ENCODE data around the gene VRK1.

VRK1 gene

DNA sequence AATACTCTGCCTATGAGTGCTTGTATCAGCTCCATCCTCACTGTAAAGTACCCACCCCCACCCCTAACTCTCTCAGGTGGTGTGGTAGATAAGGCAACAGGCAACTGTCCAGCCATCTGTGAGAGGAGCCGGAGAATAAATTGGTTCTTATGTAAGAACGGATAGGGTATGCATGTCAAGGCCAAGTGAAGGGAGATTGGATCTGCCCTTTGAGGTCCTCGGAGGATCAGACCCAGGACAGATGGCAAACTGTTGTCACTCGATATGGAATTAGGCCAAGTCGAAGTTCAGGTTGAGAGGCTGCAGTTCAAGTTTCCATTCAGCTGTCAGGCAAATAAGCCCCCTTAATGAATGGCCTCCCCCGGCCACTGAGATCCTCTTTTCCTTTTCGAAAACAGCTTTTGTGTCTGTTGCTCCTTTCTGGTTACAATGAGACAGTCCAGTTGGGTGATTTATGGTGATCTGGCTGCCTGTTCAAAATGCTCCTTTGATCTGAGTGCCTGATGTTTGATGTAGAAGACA is 120.3 kb downstream of the VRK1 start:
- no peak overlapping the region for H2AFZ ChIP-seq (ENCODE audit: low read depth, low read length)
- TF ChIP-seq, protein P1, sequence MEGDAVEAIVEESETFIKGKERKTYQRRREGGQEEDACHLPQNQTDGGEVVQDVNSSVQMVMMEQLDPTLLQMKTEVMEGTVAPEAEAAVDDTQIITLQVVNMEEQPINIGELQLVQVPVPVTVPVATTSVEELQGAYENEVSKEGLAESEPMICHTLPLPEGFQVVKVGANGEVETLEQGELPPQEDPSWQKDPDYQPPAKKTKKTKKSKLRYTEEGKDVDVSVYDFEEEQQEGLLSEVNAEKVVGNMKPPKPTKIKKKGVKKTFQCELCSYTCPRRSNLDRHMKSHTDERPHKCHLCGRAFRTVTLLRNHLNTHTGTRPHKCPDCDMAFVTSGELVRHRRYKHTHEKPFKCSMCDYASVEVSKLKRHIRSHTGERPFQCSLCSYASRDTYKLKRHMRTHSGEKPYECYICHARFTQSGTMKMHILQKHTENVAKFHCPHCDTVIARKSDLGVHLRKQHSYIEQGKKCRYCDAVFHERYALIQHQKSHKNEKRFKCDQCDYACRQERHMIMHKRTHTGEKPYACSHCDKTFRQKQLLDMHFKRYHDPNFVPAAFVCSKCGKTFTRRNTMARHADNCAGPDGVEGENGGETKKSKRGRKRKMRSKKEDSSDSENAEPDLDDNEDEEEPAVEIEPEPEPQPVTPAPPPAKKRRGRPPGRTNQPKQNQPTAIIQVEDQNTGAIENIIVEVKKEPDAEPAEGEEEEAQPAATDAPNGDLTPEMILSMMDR (IDR thresholded peaks at IDR 0.05; ENCODE audit: borderline replicate concordance, extremely low read depth, low read length, poor library complexity, severe bottlenecking), result no peak
- no peak for TF ChIP-seq EZH2 (IDR thresholded peaks at IDR 0.05; ENCODE audit: borderline replicate concordance, low read depth, low read length, severe bottlenecking)
- no peak overlapping the region for H3K4me2 ChIP-seq (ENCODE audit: insufficient read depth, low read length)
- no peak overlapping the region for H3K27ac ChIP-seq (ENCODE audit: low read length)
- peaks cover 6% of the 10 kb centered on the region for H3K9me3 ChIP-seq (ENCODE audit: insufficient read depth, low read length, severe bottlenecking)
- no peak overlapping the region for H3K4me3 ChIP-seq (ENCODE audit: low read depth in 1 of 2, low read length in 2 of 2)
- H3K9ac ChIP-seq (ENCODE audit: low read depth, low read length), result no peak overlapping the region
- no peaks in the 10 kb centered on the region for H3K4me1 ChIP-seq (ENCODE audit: insufficient read depth, low read length)
- no peaks in the 10 kb centered on the region for H3K79me2 ChIP-seq (ENCODE audit: insufficient read depth, low read length)
- no peak for DNase-seq
- peaks cover 36% of the 10 kb centered on the region for H3K36me3 ChIP-seq (ENCODE audit: insufficient read depth, low read length)
- no peaks in the 10 kb centered on the region for H3K27me3 ChIP-seq (ENCODE audit: insufficient read depth, low read length, poor library complexity)
- no peaks in the 10 kb centered on the region for H4K20me1 ChIP-seq (ENCODE audit: insufficient read depth, low read length)
- ATAC-seq (ENCODE audit: insufficient read depth, low read depth), result no peak

DNA sequence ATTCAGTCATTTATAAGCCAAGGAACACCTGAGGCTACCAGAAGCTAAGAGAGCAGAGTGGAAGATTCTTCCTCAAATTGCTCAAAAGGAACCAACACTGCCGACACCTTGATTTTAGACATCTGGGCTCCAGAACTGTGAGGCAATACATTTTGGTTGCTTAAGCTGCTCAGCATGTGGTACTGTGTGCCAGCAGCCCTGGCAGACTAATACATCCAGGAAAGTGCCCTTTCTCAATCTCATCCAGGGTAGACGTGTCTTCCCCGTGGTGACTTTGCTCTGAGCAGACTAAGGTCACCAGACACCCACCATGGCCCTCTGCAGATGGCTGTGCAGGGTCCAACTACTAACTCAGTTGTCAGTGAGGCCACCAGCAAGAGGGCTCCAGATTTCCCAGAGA is 122.8 kb downstream of the VRK1 start:
- H3K79me2 ChIP-seq (ENCODE audit: insufficient read depth, low read length), result no peaks in the 10 kb centered on the region
- H3K27me3 ChIP-seq (ENCODE audit: insufficient read depth, low read length, poor library complexity), result no peaks in the 10 kb centered on the region
- H3K4me2 ChIP-seq (ENCODE audit: insufficient read depth, low read length), result no peak overlapping the region
- no peaks in the 10 kb centered on the region for H3K4me1 ChIP-seq (ENCODE audit: insufficient read depth, low read length)
- no peak overlapping the region for H3K27ac ChIP-seq (ENCODE audit: low read length)
- TF ChIP-seq, protein P1 (IDR thresholded peaks at IDR 0.05; ENCODE audit: borderline replicate concordance, extremely low read depth, low read length, poor library complexity, severe bottlenecking), result no peak
- TF ChIP-seq EZH2 (IDR thresholded peaks at IDR 0.05; ENCODE audit: borderline replicate concordance, low read depth, low read length, severe bottlenecking), result no peak
- H3K36me3 ChIP-seq (ENCODE audit: insufficient read depth, low read length), result peaks cover 23% of the 10 kb centered on the region
- H3K9me3 ChIP-seq (ENCODE audit: insufficient read depth, low read length, severe bottlenecking), result peaks cover 6% of the 10 kb centered on the region
- ATAC-seq (ENCODE audit: insufficient read depth, low read depth) (no peak), DNase-seq (no peak)
- H3K9ac ChIP-seq (ENCODE audit: low read depth, low read length), result no peak overlapping the region
- H2AFZ ChIP-seq (ENCODE audit: low read depth, low read length), result no peak overlapping the region
- no peak overlapping the region for H3K4me3 ChIP-seq (ENCODE audit: low read depth in 1 of 2, low read length in 2 of 2)
- H4K20me1 ChIP-seq (ENCODE audit: insufficient read depth, low read length), result no peaks in the 10 kb centered on the region

DNA sequence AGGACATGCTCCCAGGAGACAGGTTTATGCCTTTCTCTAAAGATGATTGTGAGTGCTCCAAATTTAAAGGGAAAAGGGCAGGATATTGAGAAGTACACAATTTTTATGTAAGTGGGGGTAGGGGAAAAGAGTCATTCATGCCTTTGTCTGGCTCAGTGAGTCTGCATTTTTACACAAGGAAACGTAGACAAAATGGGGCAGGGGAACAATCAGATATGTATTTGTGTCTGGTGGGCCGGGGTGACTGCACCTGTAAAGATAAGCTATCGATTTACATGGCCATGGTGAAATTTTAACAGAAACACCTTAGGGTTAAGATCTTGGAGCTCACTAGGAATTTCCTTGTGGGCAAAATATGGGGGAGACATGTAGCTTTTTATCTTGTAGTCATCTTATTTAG is 123.6 kb downstream of the VRK1 start:
- Histone ChIP-seq H3K27ac (ENCODE audit: low read length) (no peak overlapping the region), H3K4me2 (ENCODE audit: insufficient read depth, low read length) (no peak overlapping the region), H3K9ac (ENCODE audit: low read depth, low read length) (no peak overlapping the region), H3K27me3 (ENCODE audit: insufficient read depth, low read length, poor library complexity) (no peaks in the 10 kb centered on the region), H3K4me3 (ENCODE audit: low read depth in 1 of 2, low read length in 2 of 2) (no peak overlapping the region), H4K20me1 (ENCODE audit: insufficient read depth, low read length) (no peaks in the 10 kb centered on the region), H3K36me3 (ENCODE audit: insufficient read depth, low read length) (peaks cover 20% of the 10 kb centered on the region), H2AFZ (ENCODE audit: low read depth, low read length) (no peak overlapping the region), H3K79me2 (ENCODE audit: insufficient read depth, low read length) (no peaks in the 10 kb centered on the region), H3K9me3 (ENCODE audit: insufficient read depth, low read length, severe bottlenecking) (peaks cover 4% of the 10 kb centered on the region), H3K4me1 (ENCODE audit: insufficient read depth, low read length) (no peaks in the 10 kb centered on the region)
- ATAC-seq (ENCODE audit: insufficient read depth, low read depth) (no peak), DNase-seq (no peak)
- no peak for TF ChIP-seq EZH2 (IDR thresholded peaks at IDR 0.05; ENCODE audit: borderline replicate concordance, low read depth, low read length, severe bottlenecking)
- TF ChIP-seq, protein P1 (IDR thresholded peaks at IDR 0.05; ENCODE audit: borderline replicate concordance, extremely low read depth, low read length, poor library complexity, severe bottlenecking), result no peak

- Histone ChIP-seq H3K27ac (ENCODE audit: low read length) (no peak overlapping the region), H3K9ac (ENCODE audit: low read depth, low read length) (no peak overlapping the region), H3K4me3 (ENCODE audit: low read depth in 1 of 2, low read length in 2 of 2) (no peak overlapping the region), H3K9me3 (ENCODE audit: insufficient read depth, low read length, severe bottlenecking) (peaks cover 4% of the 10 kb centered on the region), H3K4me2 (ENCODE audit: insufficient read depth, low read length) (no peak overlapping the region), H3K27me3 (ENCODE audit: insufficient read depth, low read length, poor library complexity) (no peaks in the 10 kb centered on the region), H3K79me2 (ENCODE audit: insufficient read depth, low read length) (no peaks in the 10 kb centered on the region), H4K20me1 (ENCODE audit: insufficient read depth, low read length) (no peaks in the 10 kb centered on the region), H3K36me3 (ENCODE audit: insufficient read depth, low read length) (peaks cover 20% of the 10 kb centered on the region), H2AFZ (ENCODE audit: low read depth, low read length) (no peak overlapping the region), H3K4me1 (ENCODE audit: insufficient read depth, low read length) (no peaks in the 10 kb centered on the region)
- ATAC-seq (ENCODE audit: insufficient read depth, low read depth) (no peak), DNase-seq (no peak)
- TF ChIP-seq EZH2 (IDR thresholded peaks at IDR 0.05; ENCODE audit: borderline replicate concordance, low read depth, low read length, severe bottlenecking), result no peak
- TF ChIP-seq, protein P1 (IDR thresholded peaks at IDR 0.05; ENCODE audit: borderline replicate concordance, extremely low read depth, low read length, poor library complexity, severe bottlenecking), result no peak
Observed at GRCh38 chr14:96922986-96923385, 125.8 kb downstream of the VRK1 start.

Data from DND-41 (cell line).